ENCODE data around the gene CHCHD6. TPM values are rescaled to one million over a fixed set of nuclear protein-coding genes. Genes with fewer than 3 reads are reported as not detected.

CHCHD6 gene
- total RNA-seq, 1 experiment from 2014 or later = 29.6 TPM

- Mint-ChIP-seq H3K27ac (ENCODE audit: low read depth, unreplicated experiment) (no peak overlapping the region), H3K9me3 (ENCODE audit: unreplicated experiment) (peaks cover 7% of the 10 kb centered on the region), H3K4me1 (ENCODE audit: insufficient read depth, unreplicated experiment) (no peaks in the 10 kb centered on the region), H3K36me3 (ENCODE audit: insufficient read depth, unreplicated experiment) (no peaks in the 10 kb centered on the region), H3K27me3 (ENCODE audit: insufficient read depth, unreplicated experiment) (no peaks in the 10 kb centered on the region), H3K4me3 (ENCODE audit: unreplicated experiment) (no peak overlapping the region)
- no peak for TF ChIP-seq CTCF (IDR thresholded peaks at IDR 0.05; ENCODE audit: unreplicated experiment)
- no peak for DNase-seq (ENCODE audit: unreplicated experiment)
- BruUV-seq (replicated peaks) = no TSS peak
- CTCF ChIA-PET = no interaction called here
- POLR2A ChIA-PET = interaction anchor here (1.4 kb wide), 1 partner anchor 22 kb away, joined by 5 read pairs; no protein-coding TSS in a partner anchor
- intact Hi-C loops (cut with micrococcal nuclease) = no loop called here
Measured at GRCh38 chr3:126721246-126721645, 17.2 kb downstream of the CHCHD6 start.

DNA sequence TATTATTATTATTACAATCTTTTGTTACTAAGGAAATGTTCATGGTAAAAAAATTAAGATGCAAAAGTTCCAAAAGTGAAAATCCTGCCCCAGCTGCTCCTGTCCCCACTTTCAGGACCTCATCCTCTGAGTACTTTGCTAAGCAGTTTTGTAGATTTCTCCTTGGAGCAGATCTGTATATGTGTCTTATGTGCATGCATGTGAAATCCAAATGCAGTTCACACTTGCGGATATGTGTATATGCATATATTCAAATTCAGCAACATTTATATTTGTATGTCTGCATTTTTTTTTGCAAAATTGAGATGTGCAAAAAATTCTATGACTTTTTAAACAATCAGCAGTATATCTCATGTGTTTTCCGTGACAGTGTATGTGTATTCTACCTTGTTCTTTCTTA is 19.2 kb downstream of the CHCHD6 start:
- BruUV-seq (replicated peaks) = no TSS peak
- POLR2A ChIA-PET = no interaction called here
- Mint-ChIP-seq H3K4me3 (ENCODE audit: unreplicated experiment) (no peak overlapping the region), H3K4me1 (ENCODE audit: insufficient read depth, unreplicated experiment) (no peaks in the 10 kb centered on the region), H3K27me3 (ENCODE audit: insufficient read depth, unreplicated experiment) (no peaks in the 10 kb centered on the region), H3K36me3 (ENCODE audit: insufficient read depth, unreplicated experiment) (peaks cover 7% of the 10 kb centered on the region), H3K27ac (ENCODE audit: low read depth, unreplicated experiment) (no peak overlapping the region), H3K9me3 (ENCODE audit: unreplicated experiment) (peaks cover 7% of the 10 kb centered on the region)
- intact Hi-C loops (cut with micrococcal nuclease) = no loop called here
- CTCF ChIA-PET = no interaction called here
- no peak for DNase-seq (ENCODE audit: unreplicated experiment)
- no peak for TF ChIP-seq CTCF (IDR thresholded peaks at IDR 0.05; ENCODE audit: unreplicated experiment)

GRCh38 chr3:126723801-126724200 is 19.8 kb downstream of the CHCHD6 start:
- TF ChIP-seq CTCF (IDR thresholded peaks at IDR 0.05; ENCODE audit: unreplicated experiment) = no peak
- BruUV-seq (replicated peaks) = no TSS peak
- CTCF ChIA-PET = no interaction called here
- peaks cover 7% of the 10 kb centered on the region for H3K36me3 Mint-ChIP-seq (ENCODE audit: insufficient read depth, unreplicated experiment)
- no peak overlapping the region for H3K4me3 Mint-ChIP-seq (ENCODE audit: unreplicated experiment)
- no peaks in the 10 kb centered on the region for H3K4me1 Mint-ChIP-seq (ENCODE audit: insufficient read depth, unreplicated experiment)
- intact Hi-C loops (cut with micrococcal nuclease) = no loop called here
- no peaks in the 10 kb centered on the region for H3K27me3 Mint-ChIP-seq (ENCODE audit: insufficient read depth, unreplicated experiment)
- POLR2A ChIA-PET = no interaction called here
- DNase-seq (ENCODE audit: unreplicated experiment) = no peak
- H3K27ac Mint-ChIP-seq (ENCODE audit: low read depth, unreplicated experiment) = no peak overlapping the region
- H3K9me3 Mint-ChIP-seq (ENCODE audit: unreplicated experiment) = peaks cover 7% of the 10 kb centered on the region

GRCh38 chr3:126728680-126729079 is 24.6 kb downstream of the CHCHD6 start:
- no peaks in the 10 kb centered on the region for H3K4me1 Mint-ChIP-seq (ENCODE audit: insufficient read depth, unreplicated experiment)
- H3K27me3 Mint-ChIP-seq (ENCODE audit: insufficient read depth, unreplicated experiment) = no peaks in the 10 kb centered on the region
- DNase-seq (ENCODE audit: unreplicated experiment) = no peak
- H3K36me3 Mint-ChIP-seq (ENCODE audit: insufficient read depth, unreplicated experiment) = peaks cover 7% of the 10 kb centered on the region
- ChIA-PET POLR2A (no interaction called here), CTCF (interaction anchor here (0.7 kb wide), 1 partner anchor 11 kb away, joined by 3 read pairs; no protein-coding TSS in a partner anchor)
- peaks cover 7% of the 10 kb centered on the region for H3K9me3 Mint-ChIP-seq (ENCODE audit: unreplicated experiment)
- TF ChIP-seq CTCF (IDR thresholded peaks at IDR 0.05; ENCODE audit: unreplicated experiment) = no peak
- intact Hi-C loops (cut with micrococcal nuclease) = no loop called here
- no TSS peak for BruUV-seq (replicated peaks)
- no peak overlapping the region for H3K4me3 Mint-ChIP-seq (ENCODE audit: unreplicated experiment)
- H3K27ac Mint-ChIP-seq (ENCODE audit: low read depth, unreplicated experiment) = no peak overlapping the region
